H9 (cell line): ENCODE results near the gene S100G. TPM values are rescaled to one million over a fixed set of nuclear protein-coding genes. Genes with fewer than 3 reads are reported as not detected.

ENCODE experiments used
- DNase-seq: peaks from one replicate; pipeline ENCODE4 v3.0.0-alpha.2; 2017
- H2AFZ ChIP-seq: one replicate; pipeline ENCODE4 v1.6.1; 2013; ENCODE audit warnings: mild to moderate bottlenecking, low read length, control low read depth, moderate library complexity
- H2AK5ac ChIP-seq: 2 replicates; pipeline ENCODE4 v1.6.1; 2013; ENCODE audit warnings: low read length, control low read depth, mixed read lengths; ENCODE audit not compliant: insufficient read length
- H2BK120ac ChIP-seq: one replicate; pipeline ENCODE4 v1.6.1; 2013; ENCODE audit warnings: low read depth, mild to moderate bottlenecking, low read length, control low read depth, inconsistent platforms; ENCODE audit not compliant: poor library complexity, severe bottlenecking
- H2BK12ac ChIP-seq: 2 replicates; pipeline ENCODE4 v1.6.1; 2013; ENCODE audit warnings: low read length, control low read depth, mixed read lengths, low read depth; ENCODE audit not compliant: insufficient read length
- H2BK15ac ChIP-seq: 2 replicates; pipeline ENCODE4 v1.6.1; 2013; ENCODE audit warnings: low read depth, low read length, control low read depth
- H2BK20ac ChIP-seq: one replicate; pipeline ENCODE4 v1.6.1; 2013; ENCODE audit warnings: low read depth, mild to moderate bottlenecking, low read length, control low read depth, inconsistent platforms; ENCODE audit not compliant: poor library complexity, severe bottlenecking
- H2BK5ac ChIP-seq: 2 replicates; pipeline ENCODE4 v1.6.1; 2013; ENCODE audit warnings: low read length, control low read depth, mixed read lengths; ENCODE audit not compliant: insufficient read length
- H3K14ac ChIP-seq: 2 replicates; pipeline ENCODE4 v1.6.1; 2013; ENCODE audit warnings: low read length, control low read depth; ENCODE audit not compliant: insufficient read depth
- H3K18ac ChIP-seq: 2 replicates; pipeline ENCODE4 v1.6.1; 2013; ENCODE audit warnings: low read depth, mild to moderate bottlenecking, mixed read lengths, low read length, control low read depth; ENCODE audit not compliant: insufficient read length
- H3K23ac ChIP-seq: 2 replicates; pipeline ENCODE4 v1.6.1; 2013; ENCODE audit warnings: low read length, control low read depth, mixed read lengths, low read depth; ENCODE audit not compliant: insufficient read length
- H3K23me2 ChIP-seq: 2 replicates; pipeline ENCODE4 v1.6.1; 2013; ENCODE audit warnings: low read depth, mild to moderate bottlenecking, mixed read lengths, low read length, control low read depth; ENCODE audit not compliant: insufficient read length, poor library complexity, severe bottlenecking
- H3K27ac ChIP-seq: 2 replicates; pipeline ENCODE4 v1.5.1; 2013; ENCODE audit warnings: low read length, control low read depth, mixed read lengths, low read depth; ENCODE audit not compliant: insufficient read length
- H3K27me3 ChIP-seq: 2 replicates; pipeline ENCODE4 v1.6.1; 2013; ENCODE audit warnings: low read length, control low read depth, inconsistent platforms; ENCODE audit not compliant: insufficient read depth
- H3K4ac ChIP-seq: 2 replicates; pipeline ENCODE4 v1.6.1; 2013; ENCODE audit warnings: low read depth, mild to moderate bottlenecking, control low read depth, inconsistent platforms, low read length, moderate library complexity
- H3K4me1 ChIP-seq: 2 replicates; pipeline ENCODE4 v1.6.1; 2013; ENCODE audit warnings: low read length, control low read depth, inconsistent platforms; ENCODE audit not compliant: insufficient read depth
- H3K4me2 ChIP-seq: 2 replicates; pipeline ENCODE4 v1.6.1; 2013; ENCODE audit warnings: low read length, control low read depth, mixed read lengths; ENCODE audit not compliant: insufficient read length, insufficient read depth
- H3K56ac ChIP-seq: 2 replicates; pipeline ENCODE4 v1.6.1; 2013; ENCODE audit warnings: low read depth, mild to moderate bottlenecking, mixed read lengths, low read length, control low read depth; ENCODE audit not compliant: insufficient read length
- H3K79me1 ChIP-seq: 2 replicates; pipeline ENCODE4 v1.6.1; 2013; ENCODE audit warnings: low read depth, mild to moderate bottlenecking, moderate library complexity, low read length, control low read depth, inconsistent platforms; ENCODE audit not compliant: insufficient read depth, poor library complexity, severe bottlenecking
- H3K79me2 ChIP-seq: 2 replicates; pipeline ENCODE4 v1.6.1; 2013; ENCODE audit warnings: low read length, control low read depth, inconsistent platforms; ENCODE audit not compliant: insufficient read depth
- H3K9ac ChIP-seq: 2 replicates; pipeline ENCODE4 v1.6.1; 2013; ENCODE audit warnings: low read length, control low read depth, mixed read lengths; ENCODE audit not compliant: insufficient read length; ENCODE audit errors: extremely low read depth
- H3K9me3 ChIP-seq: one replicate; pipeline ENCODE4 v1.6.1; 2013; ENCODE audit warnings: low read depth, low read length, inconsistent platforms; ENCODE audit not compliant: control insufficient read depth
- H3T11ph ChIP-seq: one replicate; pipeline ENCODE4 v1.6.1; 2013; ENCODE audit warnings: mild to moderate bottlenecking, low read length, control low read depth, inconsistent platforms
- H4K20me1 ChIP-seq: one replicate; pipeline ENCODE4 v1.6.1; 2013; ENCODE audit not compliant: control insufficient read depth, insufficient read length, insufficient read depth
- H4K5ac ChIP-seq: 2 replicates; pipeline ENCODE4 v1.6.1; 2013; ENCODE audit warnings: low read depth, mild to moderate bottlenecking, mixed read lengths, low read length, control low read depth; ENCODE audit not compliant: insufficient read length
- H4K8ac ChIP-seq: replicated peaks from 2 replicates; pipeline ENCODE4 v1.6.1; 2013; ENCODE audit warnings: low read length, control low read depth, mixed read lengths, low read depth; ENCODE audit not compliant: insufficient read length
- H4K91ac ChIP-seq: 2 replicates; pipeline ENCODE4 v1.6.1; 2013; ENCODE audit warnings: low read depth, mild to moderate bottlenecking, moderate library complexity, mixed read lengths, low read length, control low read depth; ENCODE audit not compliant: insufficient read length
- H3K27ac Mint-ChIP-seq, 3 experiments: 2 replicates in 2 of 3; 3 replicates in 1 of 3; pipeline ENCODE4 v1.8.0; 2020 to 2021; ENCODE audit warnings: mixed read lengths in 3 of 3, mild to moderate bottlenecking in 1 of 3, moderate library complexity in 1 of 3
- H3K27me3 Mint-ChIP-seq: 2 replicates; pipeline ENCODE4 v1.8.0; 2021; ENCODE audit warnings: low read depth, mild to moderate bottlenecking, moderate library complexity, mixed read lengths
- H3K36me3 Mint-ChIP-seq, 3 experiments: 2 replicates in 2 of 3; 3 replicates in 1 of 3; pipeline ENCODE4 v1.8.0; 2020 to 2021; ENCODE audit warnings: low read depth in 3 of 3, mixed read lengths in 3 of 3; ENCODE audit not compliant: insufficient read depth in 1 of 3
- H3K4me1 Mint-ChIP-seq, 2 experiments: 2 replicates each; pipeline ENCODE4 v1.8.0; 2020; ENCODE audit warnings: mixed read lengths in 2 of 2
- H3K4me3 Mint-ChIP-seq, 2 experiments: 2 replicates in 1 of 2; 3 replicates in 1 of 2; pipeline ENCODE4 v1.8.0; 2020 to 2021; ENCODE audit warnings: mild to moderate bottlenecking in 2 of 2, mixed read lengths in 2 of 2, moderate library complexity in 1 of 2
- H3K9me3 Mint-ChIP-seq, 2 experiments: 2 replicates in 1 of 2; 3 replicates in 1 of 2; pipeline ENCODE4 v1.8.0; 2020; ENCODE audit warnings: mild to moderate bottlenecking in 2 of 2, mixed read lengths in 2 of 2, moderate library complexity in 1 of 2
- WGBS: extraction: QIAGEN DNeasy Blood & Tissue Kit; methylation state at CpG from one replicate; pipeline ENCODE4 v1.1.7; 2013; ENCODE audit warnings: missing lambda C conversion rate, low lambda C conversion rate, mixed read lengths; ENCODE audit not compliant: insufficient read length; ENCODE audit errors: extremely low coverage; 5-methylcytosine and 5-hydroxymethylcytosine counted together
- total RNA-seq: library from RNA; stranded (reverse); gene quantifications from 2 replicates; pipeline ENCODE4 v1.2.1, GENCODE V29; 2021
- TF ChIP-seq, protein P1 (sequence below): fragments of 200-600 bp; sonication (generic); conservative IDR thresholded peaks from 3 replicates; pipeline ENCODE4 v1.8.0; 2021; ENCODE audit warnings: antibody characterized with exemption, mild to moderate bottlenecking

The S100G gene
- total RNA-seq, 1 experiment from 2014 or later, result not detected

DNA sequence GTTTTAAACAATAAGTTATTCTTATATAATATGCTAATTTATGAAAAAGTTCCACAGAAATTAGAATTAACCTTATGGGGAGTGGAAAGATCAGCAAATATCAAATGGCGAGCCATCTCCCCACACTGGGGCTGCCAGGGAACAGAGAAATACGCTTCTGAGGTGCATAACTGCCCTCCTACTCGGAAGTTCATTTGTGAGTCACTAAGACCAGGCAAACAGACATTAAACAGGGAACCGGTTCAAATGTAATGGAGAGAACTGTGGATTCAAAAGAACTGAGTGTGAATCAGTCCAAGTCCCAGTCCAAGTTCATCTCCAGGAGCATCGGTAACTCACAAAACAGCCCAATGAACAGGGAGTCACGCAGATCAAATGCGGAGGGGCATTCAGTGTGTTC is 11.4 kb upstream of the S100G start:
- no peak overlapping the region for H3K4me3 Mint-ChIP-seq
- Histone ChIP-seq H3K79me2 (no peaks in the 10 kb centered on the region), H3K18ac (no peak overlapping the region), H4K20me1 (no peaks in the 10 kb centered on the region), H3K79me1 (no peaks in the 10 kb centered on the region), H2BK12ac (no peak overlapping the region), H4K5ac (no peak overlapping the region), H4K8ac (no peak overlapping the region), H2AFZ (no peak overlapping the region), H3K27me3 (no peaks in the 10 kb centered on the region), H2BK120ac (no peak overlapping the region), H4K91ac (no peak overlapping the region), H2BK20ac (no peak overlapping the region), H3K4me1 (peaks cover 3% of the 10 kb centered on the region; the same call in 1 of the 2 replicates), H3K4ac (no peak overlapping the region), H3T11ph (no peak overlapping the region), H3K14ac (no peak overlapping the region), H3K9ac (no peak overlapping the region), H2BK15ac (no peak overlapping the region), H2AK5ac (no peak overlapping the region), H2BK5ac (no peak overlapping the region), H3K4me2 (no peak overlapping the region), H3K23ac (no peak overlapping the region), H3K27ac (no peak overlapping the region), H3K9me3 (no peaks in the 10 kb centered on the region), H3K23me2 (no peaks in the 10 kb centered on the region), H3K56ac (no peak overlapping the region)
- peaks cover 15% of the 10 kb centered on the region in 2 experiments for H3K4me1 Mint-ChIP-seq
- H3K36me3 Mint-ChIP-seq, result peaks cover 31 to 74% (median 63%) of the 10 kb centered on the region in 3 experiments
- WGBS, result no CpG with 5 or more reads among the region's 7 CpGs
- DNase-seq, result no peak
- TF ChIP-seq, protein P1, sequence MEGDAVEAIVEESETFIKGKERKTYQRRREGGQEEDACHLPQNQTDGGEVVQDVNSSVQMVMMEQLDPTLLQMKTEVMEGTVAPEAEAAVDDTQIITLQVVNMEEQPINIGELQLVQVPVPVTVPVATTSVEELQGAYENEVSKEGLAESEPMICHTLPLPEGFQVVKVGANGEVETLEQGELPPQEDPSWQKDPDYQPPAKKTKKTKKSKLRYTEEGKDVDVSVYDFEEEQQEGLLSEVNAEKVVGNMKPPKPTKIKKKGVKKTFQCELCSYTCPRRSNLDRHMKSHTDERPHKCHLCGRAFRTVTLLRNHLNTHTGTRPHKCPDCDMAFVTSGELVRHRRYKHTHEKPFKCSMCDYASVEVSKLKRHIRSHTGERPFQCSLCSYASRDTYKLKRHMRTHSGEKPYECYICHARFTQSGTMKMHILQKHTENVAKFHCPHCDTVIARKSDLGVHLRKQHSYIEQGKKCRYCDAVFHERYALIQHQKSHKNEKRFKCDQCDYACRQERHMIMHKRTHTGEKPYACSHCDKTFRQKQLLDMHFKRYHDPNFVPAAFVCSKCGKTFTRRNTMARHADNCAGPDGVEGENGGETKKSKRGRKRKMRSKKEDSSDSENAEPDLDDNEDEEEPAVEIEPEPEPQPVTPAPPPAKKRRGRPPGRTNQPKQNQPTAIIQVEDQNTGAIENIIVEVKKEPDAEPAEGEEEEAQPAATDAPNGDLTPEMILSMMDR, result no peak
- no peak overlapping the region; a peak in 1 of 7 replicates for H3K27ac Mint-ChIP-seq
- no peaks in the 10 kb centered on the region for H3K27me3 Mint-ChIP-seq
- H3K9me3 Mint-ChIP-seq, result no peaks in the 10 kb centered on the region; a peak in 1 of 5 replicates
